ENCODE data around the gene MCAM.
A peak's percentile ranks its signal among the peaks of the same experiment; 100 is the strongest.

MCAM gene

DNA sequence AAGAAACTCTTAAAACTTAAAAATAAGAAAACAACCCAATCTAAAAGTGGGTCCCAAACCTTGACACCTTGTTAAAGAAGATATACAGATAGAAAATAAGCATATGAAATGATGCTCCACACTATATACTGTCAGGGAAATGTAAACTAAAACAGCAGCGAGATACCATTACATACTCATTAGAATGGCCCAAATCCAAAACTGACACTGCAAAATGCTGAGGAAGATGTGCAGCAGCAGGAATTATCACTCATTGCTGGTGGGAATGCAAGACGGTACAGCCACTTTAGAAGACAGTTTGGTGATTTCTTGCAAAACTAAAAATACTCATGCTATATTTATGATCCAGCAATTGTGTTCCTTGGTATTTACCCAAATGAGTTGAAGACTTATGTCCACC, 12.4 kb upstream of the MCAM start:
- DNase-seq = no peak

DNA sequence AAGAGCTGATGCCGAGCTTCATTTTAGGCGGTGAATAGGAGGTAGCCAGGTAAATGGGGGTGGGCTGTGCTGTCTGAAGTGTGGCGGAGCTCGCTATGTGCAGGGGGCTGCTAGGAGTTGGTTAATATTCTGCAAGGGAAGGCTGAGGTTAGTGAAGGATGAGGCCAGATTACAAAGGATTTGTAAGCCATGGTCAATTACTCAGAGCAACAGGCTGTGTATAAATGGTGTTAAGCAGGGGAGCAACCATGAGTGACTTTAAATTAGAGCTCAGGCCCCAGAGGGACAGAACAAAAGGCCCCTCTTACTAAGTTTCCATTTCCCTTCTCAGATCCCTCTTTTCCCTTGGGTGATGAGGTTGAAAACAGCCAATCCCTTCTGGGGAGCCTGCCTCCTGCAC, 7.3 kb upstream of the MCAM start:
- DNase-seq = no peak

DNA sequence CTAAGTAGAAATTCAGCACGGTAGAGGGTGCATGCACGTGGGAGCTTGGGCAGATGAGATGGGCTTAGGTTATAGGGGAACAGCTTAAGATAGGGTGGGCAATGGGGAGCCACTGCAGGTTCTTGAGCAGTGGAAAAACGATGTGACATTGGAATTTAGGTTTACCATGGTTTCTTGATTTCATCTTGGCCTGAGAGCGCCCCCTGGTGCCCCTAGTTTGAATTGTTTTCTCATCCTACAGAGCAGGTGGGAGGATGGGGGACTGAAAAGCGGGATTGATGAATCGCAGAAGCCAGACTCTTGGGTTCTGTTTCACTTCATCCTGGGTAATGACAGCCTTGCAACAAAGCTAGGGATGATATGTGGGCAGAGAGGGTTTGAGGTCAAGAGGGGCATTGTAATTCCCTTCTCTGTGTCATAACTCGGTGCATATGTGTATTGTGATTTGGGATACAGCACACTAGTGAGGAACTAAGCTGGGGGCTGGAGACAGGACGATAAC, 6.7 kb upstream of the MCAM start:
- peak; percentile 59 for DNase-seq

DNA sequence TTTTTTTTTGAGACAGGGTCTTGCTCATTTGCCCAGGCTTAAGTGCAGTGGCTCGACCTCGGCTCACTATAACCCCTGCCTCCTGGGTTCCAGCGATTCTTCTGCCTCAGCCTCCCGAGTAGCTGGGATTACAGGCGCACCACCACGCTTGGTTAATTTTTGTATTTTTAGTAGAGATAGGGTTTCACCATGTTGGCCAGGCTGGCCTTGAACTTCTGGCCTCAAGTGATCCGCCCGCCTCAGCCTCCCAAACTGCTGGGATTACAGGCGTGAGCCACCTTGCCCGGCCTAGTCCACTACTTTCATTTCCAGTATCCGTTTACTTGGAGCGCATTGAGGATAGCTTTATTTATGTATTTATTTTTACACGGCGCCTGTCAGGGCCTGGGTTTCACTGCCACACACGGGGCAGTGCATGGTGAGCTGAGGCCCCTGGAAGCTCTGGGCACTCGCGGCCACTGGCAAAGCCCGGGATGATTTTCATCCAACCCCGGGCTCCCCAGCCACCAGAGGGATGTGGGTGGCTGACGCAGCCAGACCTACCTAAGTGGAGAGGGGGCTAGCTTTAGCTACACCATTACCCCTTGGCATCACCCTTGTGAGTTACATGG, 6.1 kb upstream of the MCAM start:
- no peak for DNase-seq

DNA sequence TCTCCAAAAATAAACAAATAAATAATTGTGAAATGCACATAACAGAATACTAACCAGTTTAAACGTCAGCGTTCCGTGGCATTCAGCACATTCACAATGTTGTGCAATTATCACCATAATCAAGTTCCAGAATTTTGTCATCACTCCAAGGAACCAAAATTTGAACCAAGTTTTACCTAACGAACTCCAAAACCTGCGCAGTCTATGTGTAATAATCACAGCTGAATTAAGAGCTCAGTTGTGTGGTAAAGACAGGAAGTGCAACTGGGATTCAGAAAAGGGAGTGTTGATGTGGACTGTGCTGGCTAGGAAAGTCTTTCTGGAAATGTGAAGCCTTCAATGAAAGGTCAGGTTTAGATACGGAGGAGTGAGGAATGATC, 5.4 kb upstream of the MCAM start:
- DNase-seq = no peak

DNA sequence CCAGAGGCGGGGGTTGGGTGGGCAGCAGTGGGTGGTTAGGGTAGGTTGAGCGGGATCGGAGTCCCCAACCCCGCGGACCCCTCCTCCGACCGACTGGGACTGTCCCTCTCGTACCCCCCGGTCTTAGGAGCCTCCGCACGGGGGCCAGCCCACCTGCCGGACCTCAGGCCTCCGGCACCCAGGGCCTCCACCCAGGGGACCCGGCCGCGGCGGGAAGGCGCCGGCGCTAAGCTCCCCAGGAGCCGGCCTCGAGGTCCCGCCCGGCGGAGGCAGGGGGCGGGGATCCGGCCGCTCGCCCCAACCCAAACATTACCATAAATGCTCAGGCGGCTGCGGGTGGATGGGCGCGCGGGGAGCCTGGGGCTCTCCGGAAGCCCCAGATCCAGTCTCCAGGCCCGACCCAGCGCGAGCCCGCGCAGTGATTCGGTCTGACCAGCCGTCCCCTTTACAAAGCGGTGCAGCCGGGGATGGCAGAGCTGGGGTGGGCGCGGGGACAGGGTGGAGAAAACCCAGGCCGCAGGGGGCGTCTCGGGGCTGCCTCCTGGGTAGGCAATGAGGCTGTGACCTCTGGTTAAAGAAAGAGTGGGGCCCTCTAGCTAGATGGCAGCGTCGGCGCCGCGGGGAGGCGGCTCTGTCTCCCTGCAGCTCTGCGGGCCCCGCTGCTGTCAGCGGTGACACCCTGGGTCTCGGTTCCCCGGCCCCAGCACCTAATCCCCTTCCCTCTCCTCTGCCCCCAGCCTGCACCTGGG, 4.0 kb upstream of the MCAM start:
- no peak for DNase-seq

DNA sequence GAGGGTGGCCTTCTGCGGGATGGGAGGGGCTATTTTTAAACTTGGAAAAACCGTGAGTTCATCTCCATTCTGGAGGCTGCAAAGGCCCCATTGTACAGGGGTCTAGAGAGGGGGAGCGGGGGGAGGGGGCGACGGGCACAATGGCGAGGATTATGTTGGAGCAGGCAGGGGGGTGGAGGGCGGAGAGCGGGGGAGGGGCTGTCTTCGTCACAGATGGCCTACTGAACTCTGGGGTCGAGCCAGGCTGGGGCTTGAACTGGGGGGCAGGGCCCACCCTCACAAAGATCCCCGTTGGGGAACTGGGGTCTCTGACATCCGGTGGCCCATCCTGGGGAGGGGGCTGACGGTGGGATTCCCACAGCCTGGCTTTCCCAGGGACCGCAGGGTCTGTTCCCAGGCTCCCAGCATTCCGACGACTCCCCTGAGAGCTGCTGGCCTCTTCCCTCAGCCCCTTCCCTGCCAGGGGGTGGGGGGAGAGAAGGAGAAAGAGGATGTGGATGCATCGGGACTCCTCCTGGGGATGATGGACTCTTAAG, 3.4 kb upstream of the MCAM start:
- DNase-seq = no peak

DNA sequence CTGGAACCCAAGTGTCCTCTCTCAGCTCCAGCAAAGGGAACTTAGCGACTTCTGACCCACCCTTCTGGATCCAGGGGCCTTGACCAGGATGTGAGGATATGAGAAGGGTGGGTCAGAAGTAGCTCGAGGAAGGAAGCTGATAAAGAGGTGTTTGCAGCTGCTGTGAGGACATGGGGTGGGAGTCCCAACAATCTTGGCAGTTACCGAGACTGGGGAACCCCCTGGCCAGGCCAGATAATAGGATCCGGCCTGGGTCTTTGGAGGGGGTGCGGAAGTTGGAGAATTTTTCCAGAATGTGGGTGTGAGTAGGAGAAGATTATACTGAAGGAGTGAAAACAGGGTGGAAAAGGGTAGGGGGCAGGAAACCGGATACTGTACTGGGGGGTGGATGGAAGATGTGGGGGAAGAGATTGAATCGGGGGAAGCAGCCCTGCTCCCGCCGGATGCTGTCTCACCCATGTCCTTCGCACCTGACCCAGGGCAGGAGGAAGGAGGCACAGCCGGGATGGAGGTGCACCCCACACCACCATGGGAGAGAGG, 2.8 kb upstream of the MCAM start:
- DNase-seq = no peak

DNA sequence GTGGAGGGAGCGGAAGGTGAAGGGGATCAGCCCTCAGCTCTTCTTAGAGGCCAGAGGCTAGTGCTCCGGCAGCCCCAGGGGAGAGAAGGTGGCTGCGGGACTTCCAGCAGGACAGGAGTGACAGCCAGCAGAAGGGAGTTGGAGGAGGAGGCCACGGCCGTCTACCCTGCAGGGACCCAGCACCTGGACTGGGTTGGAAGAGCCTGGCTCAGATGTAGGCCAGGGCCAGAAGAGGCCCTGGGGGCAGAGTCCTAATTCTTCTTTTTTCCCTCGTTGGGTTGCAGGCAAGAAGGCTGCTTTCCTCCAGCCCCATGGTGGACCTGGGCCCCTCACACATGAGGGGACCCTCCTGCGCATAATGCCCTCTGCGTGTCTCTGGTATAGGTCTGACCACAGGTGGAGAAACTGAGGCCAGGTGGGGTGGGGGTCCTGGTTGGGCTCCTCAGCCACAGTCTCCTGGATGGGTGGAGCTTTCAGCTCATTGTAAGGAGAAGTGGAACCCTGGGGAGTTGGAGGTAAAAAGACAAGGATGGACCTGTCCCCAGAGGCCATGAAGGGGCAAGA, 2.3 kb upstream of the MCAM start:
- no peak for DNase-seq

DNA sequence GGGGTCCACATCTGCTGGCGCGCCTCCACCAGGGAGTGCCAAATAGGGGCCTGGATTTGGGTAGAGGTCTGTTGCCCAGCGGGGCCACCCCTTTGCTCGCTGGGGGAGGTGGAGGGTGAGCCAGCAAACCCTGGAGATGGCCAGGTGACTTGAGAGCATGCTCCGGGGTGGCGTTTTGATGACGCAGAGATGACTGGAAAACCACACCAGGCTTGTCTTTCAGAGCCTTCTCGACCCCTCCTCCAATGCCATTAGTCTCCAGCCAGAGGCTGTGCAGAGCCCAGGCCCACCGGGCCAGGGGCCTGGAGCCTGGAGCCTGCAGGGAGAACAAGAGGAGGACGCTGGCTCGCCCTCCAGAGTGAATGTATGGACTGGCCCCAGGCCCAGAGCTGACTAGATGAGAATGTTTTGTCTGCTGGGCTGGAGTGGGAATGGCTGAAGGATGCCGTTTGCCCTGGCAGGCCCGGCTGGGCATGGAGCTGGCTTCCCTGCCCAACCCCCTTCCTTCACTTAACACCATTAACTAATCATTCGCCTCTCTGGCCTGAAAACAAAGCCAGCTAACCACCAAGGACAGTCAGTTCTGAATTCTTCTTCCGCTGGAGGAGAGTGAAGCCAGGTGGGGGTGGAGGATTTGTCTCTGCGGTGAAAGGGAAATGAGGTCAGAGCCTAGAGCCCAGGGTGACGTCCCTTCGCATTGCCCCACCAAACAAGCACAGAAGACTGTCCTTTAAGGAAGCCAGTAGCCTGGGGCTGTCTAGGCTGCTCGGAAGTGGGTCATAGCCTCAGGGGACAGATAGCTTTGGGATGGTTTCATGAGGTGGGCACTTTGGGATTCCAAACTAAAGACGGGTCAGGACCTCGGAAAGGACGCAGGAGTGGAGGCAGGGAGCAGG, 1.6 kb upstream of the MCAM start:
- DNase-seq = no peak

DNA sequence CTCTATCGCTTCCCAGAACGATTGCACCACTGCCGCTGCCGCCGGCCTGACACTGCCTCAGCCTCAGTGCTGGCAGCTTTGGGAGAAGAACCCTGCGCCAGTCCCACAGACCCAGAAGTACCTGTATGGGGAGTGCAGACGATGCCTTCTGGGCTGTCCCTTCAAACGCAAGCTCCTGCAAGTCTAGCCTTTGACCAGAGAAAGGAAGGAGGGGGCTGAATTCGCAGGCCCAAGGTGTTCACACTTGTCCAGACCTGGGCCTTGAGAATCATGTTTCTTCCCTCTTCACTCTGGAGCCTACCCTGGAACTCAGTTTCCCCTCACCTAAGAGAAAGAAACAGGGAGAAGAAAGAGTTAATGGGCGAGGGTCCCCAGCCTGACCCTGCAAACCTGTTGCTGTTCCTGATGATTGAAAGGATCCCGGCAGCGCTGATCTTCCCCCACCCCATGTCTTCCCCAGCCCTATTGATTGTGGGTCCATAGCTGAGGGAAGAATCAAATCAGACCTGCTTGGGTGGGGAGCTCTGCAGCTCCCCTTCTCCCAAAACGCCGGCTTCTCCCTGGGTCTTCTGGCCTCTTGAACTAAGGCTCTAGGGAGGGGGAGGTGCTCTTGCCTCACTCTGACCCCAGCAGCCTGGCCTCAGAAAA, 786 bp upstream of the MCAM start:
- no peak for DNase-seq

DNA sequence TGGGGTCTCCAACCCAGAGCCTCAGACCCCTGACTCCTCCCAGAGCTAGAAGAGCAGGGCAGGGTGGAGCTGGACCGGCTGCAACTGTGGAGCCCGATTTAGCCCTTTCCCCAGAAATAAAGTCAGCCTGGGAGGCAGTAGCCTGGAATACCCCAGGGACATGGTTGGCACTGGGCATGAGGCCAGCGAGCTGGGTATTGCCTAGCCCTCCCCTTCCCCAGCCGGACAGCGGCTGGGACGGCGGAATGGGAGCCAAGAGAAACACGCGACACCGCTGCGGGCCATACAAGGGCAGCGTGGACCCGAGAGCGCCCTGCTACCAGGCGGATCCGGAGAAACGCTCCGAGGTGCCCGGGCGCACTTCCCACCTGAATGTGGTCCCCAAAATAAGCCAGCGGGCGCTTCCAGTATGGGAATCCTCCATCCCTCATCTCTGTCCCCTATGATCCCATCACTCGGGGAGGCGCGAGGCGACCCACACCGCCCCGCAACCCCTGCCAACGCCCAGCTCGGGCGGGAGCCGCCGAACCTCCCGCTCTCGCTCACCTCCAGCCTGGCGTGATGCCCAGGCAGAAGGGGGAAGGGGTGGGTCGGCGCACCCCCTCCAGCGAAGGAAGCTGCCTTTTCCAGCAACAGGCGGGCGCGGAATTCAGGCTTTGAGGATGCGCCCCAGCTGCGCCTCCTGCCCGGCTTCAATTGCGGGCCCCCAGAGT, 758 bp downstream of the MCAM start:
- DNase-seq = peak; percentile 87

DNA sequence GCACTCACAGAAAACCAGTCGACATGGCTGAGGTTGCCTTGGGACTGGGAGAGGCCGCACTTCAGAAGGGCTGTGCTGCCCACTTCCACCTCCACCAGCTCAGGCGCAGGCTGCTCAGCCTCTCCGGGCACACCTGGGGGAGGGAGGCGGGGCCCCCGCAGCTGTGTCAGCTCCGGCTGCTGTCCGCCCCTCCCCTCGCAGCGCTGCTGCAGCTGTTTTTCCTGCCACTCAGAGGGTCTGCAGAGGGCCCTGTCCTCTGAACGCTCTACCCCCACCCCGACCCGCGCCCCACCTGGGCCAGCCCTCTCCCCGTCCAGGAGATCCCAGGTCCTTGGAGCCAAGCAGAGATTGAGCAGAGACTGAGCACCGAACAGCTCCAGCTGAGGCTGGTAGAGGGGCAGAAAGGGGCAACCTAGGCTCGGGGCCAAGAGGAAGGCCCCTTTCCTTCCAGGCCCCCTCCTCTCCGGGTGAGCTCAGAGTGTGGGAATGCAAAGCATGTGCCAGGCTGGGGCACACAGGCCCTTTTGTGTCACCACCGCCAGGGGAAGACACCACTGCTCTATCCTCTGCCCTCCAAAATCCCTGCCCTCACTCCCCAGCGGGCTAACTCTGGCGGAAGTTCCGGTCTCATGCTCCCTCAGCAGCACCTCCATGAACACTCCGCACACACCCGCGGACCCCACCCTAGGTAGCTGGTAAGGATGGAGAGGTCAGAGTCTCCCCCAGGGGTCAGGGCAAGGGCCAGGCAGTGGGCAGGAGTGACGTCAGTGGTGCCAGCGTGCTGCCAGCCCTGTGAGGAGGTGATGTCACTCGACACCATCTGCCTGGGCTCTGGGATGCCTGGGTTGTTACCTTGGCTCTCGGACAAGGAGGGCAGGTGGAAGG, 1.6 kb downstream of the MCAM start:
- DNase-seq = peak; percentile 87

DNA sequence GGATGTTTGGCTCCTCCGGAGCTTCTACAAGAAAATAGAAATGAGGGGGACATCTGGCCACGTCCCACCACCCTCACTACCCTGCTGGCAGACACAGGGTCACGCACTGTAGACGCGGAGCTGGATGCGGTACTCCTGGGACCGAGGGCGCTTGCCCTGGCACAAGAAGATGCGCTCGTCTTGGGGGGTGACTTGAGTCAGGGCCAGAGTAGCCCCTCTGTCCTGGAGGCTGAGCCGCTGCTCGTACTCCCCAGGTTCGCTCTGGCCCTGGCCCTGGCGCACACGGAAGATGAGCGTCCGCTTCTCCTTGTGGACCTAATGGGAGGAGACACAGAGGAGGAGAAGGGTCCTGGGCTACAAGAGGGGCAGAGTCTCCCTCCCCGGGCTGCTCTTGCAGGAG, 2.2 kb downstream of the MCAM start:
- DNase-seq = no peak

DNA sequence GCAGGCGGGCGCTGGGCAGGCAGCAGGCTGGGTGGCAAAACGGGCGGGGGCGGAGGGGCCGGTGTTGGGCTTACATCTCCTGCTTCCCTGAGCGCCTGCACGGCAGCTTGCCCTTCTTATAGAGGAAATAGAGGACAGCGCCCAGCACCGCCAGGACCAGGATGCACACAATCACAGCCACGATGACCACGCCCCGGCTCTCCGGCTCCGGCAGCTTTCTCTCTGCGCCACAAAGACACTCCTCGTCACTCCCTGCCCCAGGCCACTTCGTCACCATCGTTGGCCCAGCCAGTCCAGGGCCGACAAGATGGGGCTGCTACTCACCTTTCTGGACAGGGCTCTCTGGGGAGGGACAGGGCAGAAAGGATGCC, 6.3 kb downstream of the MCAM start:
- DNase-seq = no peak

DNA sequence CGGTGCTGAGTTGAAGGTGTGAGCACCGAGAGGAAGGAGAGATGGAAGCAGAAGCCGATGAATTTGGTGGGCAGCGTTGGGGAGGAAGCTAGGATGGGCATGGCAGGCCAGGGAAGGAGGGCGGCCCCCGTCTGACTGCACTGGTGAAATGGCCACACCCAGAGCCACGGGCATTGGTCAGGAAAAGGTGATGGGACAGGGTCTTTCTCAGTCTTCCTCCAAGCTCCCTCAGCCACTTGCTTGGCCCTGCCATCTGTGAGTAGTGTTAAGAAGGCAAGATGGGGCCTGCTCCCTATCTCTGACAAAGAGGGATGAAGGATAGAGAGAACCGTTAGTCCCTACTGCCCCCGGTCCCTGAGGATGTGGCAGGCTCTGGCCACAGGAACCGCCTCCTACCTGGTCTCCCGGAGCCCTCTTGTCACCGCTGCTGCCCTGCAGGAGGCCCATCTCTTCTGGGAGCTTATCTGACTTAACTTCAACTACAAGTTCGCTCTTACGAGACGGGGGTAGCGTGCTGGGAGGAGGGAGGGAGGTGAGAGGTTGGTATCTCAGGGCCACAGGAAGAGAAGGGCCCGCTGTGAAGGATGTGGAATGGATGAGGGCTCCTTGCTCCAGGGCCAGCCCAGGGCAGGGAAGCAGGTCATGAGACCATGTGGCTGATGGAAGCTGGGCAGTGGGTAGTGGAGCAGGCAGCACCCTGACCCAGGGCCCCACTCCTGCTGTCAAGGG, 6.8 kb downstream of the MCAM start:
- DNase-seq = no peak

DNA sequence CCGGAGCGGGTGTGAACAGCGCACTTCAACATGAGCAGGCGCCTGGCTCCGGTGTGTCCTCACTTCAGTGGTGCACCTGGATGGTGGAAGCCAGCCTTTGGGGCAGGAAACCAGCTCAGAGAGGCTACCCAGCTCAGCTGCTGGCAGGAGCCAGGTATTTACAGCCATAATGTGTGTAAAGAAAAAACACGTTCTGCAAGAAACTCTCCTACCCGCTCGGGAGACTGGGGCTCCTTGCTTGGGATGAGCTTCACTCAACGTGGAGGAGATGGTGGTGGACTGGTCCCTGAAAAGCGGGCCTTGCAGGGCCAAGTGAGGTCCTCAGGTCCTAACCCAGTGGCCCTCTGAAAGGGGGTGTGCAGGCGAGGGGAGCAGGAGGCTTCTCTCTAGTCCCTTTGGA, 7.5 kb downstream of the MCAM start:
- DNase-seq = no peak

DNA sequence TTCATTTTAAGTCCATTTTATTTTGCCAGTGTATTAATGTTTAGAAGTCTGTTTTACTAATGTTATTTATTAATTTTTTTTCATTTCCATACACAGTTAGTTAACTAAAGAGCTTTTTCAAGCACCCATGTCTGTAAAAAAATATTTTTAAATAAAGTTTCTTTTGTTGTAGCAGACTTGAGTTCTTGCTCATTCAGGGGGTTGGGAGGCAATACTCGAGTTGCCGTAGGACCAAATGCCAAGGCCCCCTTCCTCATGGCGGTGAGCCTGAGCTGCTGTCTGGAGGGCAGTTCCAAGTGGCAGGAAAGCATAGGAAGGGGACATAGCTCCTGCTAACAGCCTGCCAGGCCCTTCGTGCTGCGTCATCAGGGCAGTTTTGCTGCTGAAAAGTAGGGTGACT, 9.0 kb downstream of the MCAM start:
- no peak for DNase-seq

DNA sequence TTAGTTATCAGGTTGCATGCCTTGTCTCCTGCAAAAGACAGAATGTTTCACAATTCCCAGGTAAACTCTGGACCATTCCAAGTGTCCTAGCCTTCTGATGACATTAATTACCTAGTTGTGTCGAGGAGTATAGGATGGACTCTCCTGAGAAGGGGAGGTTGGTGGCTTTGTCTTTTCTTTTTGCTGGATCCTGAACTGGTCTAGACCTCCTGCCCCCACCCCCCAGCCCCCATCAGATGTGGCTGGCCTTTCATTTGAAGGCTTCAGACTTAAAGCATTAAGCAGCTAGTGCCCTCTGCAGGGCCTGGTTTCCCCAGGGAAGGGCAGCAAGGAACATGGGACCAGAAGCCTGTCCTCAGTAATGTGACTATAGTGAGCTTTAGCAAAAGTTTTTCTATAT, 9.7 kb downstream of the MCAM start:
- DNase-seq = peak; percentile 30

DNA sequence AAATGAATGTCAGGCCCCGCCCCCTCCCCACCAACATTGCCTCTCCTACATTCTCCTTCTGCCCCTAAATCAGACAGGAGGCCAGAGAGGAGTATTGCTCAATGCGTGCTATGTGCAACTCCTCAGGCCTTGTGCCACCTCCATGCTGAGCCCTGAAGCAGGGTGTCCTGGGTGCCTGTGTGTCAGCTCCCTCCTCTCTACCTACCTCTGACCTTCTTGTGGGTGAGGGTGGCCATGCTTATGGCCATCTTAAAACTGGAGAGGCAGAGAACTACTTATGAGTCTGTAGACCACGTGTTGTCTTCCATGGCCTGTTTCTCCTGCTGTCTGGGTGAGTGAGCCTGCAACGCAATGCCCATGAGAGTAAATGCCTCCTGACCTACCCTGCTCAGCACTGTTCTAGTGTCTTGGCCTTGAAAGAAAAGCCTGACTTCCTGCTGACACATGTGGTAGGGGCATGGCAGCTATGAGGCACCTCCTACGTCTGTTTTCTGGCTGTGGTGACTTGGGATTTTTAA, 10.5 kb downstream of the MCAM start:
- DNase-seq = no peak
